Activated T-cell treated with anti-CD3 and anti-CD28 coated beads for 1 hour (primary cell): ENCODE results near the gene FBXO40.
A peak's percentile ranks its signal among the peaks of the same experiment; 100 is the strongest.
"Not testable (repeated sequence)": the region's sequence is repeated elsewhere in the genome, so short reads cannot be mapped to it uniquely, and the experiment has no call there.

ENCODE experiments used
- DNase-seq: peaks from one replicate; pipeline ENCODE4 v3.0.0-alpha.2; 2020; ENCODE audit warnings: low read depth

The FBXO40 gene, protein sequence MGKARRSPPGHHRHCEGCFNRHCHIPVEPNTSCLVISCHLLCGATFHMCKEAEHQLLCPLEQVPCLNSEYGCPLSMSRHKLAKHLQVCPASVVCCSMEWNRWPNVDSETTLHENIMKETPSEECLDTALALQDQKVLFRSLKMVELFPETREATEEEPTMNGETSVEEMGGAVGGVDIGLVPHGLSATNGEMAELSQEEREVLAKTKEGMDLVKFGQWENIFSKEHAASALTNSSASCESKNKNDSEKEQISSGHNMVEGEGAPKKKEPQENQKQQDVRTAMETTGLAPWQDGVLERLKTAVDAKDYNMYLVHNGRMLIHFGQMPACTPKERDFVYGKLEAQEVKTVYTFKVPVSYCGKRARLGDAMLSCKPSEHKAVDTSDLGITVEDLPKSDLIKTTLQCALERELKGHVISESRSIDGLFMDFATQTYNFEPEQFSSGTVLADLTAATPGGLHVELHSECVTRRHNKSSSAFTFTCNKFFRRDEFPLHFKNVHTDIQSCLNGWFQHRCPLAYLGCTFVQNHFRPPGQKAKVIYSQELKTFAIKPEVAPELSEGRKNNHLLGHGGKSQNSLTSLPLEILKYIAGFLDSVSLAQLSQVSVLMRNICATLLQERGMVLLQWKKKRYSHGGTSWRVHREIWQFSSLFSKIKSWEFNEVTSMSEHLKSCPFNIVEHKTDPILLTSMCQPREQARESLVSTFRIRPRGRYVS

DNA sequence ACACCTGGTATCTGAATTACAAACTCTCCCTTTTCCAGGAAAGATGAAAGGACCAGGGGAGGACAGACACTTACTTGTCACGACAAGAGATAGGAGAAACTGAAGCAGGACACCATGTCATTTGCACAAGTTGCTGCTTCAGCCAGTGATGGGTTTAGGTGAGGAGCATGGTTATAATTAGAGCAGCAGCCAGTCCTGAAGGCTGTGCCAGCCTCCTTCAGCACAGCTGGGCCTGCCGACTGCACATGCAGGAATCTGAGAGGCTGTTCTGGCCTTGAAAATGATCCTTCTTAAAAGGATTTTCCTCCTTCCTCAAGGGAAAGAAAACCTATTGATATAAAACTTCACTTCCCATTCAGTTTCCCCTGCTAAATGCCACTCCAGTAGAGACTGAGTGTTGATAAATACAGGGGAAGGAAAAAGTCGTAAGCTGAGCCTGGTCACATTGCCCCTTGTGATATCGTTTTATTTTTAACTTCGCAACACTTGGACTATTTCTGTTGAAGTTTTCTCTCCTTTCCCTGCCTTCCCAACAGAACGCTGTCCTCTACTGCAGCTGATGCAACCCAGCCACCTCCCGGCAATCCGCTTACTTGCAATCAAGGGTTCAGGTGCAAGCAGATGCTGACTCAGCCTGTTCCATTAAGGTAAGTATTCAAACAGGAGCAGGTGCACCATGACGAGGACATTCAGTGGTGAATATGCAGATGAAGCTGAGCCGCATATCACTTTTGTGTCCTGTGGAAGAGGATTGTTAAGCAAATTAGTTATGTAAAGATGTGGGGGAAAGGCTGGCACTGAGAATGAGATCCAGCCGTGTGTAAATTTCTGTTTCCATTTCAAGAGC lies at the start of gene FBXO40:
Gene FBXO40, plus strand, starts transcription at position 524 of the 847 bp plus-strand sequence. CDS start 27,197 bp downstream, outside the sequence.
- DNase-seq: no peak

DNA sequence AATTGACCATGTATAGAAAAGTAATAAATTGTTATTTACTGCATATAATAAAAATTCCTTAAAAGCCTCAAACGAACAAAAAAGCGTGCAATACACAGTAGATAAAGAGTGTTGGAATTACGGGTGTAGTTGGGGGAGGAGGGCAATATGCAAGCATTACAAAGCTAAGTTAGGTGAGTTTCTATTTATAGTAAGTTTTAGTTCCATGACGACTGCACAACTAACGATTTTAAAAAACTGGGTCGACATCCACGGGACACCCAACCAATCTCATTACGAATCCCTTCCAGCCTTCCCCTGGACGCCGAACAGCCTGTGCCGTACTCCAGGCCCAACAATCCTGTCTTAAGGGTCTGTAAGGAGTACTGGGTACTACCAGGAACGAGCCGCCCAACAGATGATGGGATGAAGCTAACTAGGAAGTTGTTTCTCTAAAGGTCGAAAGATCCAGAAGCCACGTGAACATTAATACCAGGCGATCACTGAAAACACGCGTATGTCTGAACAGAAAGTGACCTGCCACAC lies 48.1 kb upstream of the FBXO40 start:
- DNase-seq: no peak

DNA sequence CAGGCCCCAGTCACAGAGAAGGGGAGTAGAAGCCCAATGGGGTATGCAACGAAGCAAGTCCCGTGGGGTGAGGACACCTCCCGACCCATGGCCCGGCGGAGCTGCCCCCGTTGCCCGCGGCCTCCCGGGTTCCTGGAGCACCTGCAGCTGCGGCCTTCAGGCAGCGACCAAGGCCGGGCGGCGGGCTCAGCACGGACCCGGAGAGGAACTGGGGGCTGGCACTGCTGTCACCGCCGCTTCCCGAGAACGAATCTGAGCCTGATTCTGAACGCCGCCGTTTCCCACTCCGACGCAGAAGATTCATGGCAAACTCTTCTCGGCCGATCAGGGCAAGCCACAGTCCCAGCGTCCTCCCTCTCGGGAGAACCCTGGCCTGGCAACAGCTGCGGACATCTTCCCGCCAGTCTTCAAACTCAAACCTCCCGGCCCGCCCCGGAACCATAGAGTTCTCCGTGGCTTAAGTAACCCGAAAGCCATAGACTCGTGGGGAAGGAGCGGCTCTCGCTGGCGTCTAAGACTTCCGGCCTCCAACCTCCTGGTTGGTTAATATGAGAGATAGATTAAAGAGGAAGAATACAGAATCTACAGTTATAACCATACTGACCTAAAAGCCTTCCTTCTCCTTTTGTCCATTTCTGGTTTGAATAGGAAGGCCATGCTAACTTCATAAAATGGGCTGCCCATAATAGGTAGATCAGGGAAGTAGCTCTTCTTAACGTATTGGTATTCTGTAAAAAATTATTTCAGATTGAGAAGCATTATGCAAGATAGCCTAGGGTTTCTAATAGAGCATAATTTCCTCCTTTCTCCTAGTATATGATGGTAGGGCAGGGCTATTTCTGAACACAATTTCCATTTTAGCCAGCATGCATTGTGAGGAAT lies 47.4 kb upstream of the FBXO40 start, which contains the start of gene POLQ:
Gene POLQ, minus strand, starts transcription at position 415 of the 882 bp plus-strand sequence. Its CDS starts 111 bp downstream, at position 304.
- peak; percentile 75 for DNase-seq

DNA sequence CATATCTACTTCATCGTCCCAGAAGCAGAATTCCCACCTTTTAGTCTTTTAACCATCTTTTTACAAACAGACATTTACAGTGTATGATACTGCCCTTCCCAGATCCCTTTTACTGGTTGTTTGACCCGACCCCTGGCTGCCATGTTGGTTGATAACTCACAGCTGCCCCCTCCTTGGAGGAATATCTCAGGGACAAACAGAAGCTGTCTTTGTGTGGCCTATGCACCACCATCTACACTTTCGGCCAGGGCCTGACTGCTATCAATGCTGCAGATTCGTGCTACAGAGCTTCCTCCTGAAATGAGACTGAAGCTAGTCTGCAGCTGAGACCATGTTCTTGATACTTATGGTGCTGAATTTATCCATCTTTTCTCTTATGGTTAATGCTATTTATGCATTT lies 40.8 kb upstream of the FBXO40 start:
- DNase-seq: no peak

DNA sequence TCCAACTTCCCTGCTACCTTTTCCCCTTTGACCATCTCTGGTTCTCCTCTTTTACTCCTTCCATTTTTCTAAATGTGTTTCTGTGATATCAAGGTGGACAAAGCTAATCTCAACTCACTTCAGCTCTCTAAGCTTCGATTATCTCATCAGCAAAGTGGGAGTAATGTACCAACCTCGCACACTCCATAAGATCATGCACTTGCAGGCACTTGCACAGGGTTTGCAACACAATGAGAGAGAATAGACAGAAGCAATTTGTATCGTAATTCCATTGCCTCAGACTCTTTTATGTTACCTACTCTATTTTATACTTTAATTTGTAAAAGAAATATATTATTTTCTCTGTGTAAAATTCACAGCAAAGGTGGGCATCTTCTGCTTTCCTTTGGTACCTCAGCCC lies 40.4 kb upstream of the FBXO40 start:
- DNase-seq: no peak

DNA sequence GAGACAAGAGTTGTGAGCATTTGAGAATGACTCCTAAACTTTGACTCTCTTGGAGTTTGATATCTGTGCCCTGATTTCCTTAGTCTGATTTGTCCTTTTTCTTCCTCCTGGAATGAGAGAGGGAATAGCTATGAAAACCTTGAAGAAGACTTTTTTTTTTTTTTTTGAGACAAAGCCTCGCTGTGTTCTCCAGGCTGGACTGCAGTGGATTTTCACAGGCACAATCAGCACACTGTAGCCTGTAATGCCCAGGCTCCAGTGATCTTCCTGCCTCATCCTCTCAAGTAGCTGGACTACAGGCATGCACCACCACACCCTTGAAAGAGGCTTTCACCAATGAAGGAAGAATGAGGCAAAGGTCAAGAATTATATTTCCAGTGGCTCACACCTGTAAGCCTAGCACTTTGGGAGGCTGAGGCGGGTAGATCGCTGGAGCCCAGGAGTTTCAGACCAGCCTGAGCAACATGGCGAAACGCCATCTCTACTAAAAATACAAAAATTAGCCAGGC lies 35.7 kb upstream of the FBXO40 start:
- DNase-seq: no peak

DNA sequence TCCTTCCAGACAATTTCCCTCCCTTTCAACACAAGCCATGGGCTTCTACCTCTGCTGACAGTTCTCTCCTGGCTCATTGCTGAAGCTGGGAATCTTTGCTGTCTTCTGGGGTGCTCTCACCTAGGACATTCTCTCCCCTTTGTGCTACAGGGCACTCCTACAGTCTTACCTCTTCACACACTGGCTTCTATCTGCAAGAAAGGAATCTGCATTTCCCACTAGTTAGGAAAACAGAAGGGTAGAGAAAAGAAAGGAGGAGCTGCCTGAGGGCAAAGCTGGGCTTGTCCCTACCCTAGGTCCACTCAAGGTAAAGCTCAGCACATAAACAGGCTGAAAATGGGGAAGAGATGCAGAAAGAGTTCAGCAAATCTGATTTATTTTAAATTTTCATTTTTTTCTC lies 31.0 kb upstream of the FBXO40 start:
- no peak for DNase-seq

DNA sequence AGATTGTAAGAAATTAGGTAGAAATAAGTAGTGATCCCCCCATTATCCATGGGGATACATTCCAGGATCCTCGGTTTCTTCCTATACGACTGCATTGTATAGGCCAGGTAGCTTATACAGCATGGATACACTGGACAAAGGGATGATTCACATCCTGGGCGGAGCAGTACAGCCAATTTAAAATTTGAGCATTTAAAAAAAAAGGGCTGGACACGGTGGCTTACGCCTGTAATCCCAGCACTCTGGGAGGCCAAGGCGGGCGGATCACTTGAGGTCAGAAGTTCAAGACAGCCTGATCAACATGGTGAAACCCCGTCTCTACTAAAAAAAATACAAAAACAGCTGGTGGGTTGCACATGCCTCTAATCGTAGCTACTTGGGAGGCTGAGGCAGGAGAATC lies 26.4 kb upstream of the FBXO40 start:
- DNase-seq: no peak

DNA sequence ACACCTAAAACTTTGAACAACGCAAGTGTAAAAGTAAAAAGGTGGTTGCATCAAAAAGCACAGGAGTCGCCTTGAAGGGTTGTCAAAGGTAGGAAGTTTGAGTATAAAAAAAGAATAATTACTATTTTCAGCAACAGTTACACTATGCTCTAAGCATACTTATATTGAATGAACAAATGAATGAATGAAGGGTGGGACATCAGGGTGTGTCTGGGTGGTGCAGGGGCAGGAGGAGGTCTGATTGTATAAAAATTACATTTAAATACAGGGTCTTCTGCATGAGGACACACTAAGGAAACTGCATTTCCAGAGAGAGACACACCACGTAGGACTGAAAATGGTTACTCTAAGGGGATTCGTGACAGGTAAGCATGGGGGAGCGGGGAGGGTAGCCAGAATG lies 25.5 kb upstream of the FBXO40 start, which contains the start of gene ARGFX:
Gene ARGFX, plus strand, starts transcription at position 301 of the 400 bp plus-strand sequence. CDS start 2,765 bp downstream, outside the sequence.
- DNase-seq: no peak

DNA sequence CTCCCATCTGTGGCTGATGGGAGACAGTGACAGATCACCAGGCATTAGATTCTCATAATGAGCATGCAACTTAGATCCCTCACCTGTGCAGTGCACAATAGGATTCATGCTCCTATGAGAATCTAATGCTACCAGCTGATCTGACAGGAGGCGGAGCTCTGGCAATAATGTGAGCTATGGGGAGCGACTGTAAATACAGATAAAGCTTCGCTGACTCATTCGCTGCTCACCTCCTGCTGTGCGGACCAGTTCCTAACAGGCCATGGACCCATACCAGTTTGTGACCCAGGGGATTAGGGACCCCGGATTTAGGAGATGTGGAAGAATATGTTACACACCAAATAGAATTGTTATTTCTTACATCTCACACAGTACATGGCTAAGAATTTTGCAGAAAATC lies 18.7 kb upstream of the FBXO40 start:
- DNase-seq: no peak

DNA sequence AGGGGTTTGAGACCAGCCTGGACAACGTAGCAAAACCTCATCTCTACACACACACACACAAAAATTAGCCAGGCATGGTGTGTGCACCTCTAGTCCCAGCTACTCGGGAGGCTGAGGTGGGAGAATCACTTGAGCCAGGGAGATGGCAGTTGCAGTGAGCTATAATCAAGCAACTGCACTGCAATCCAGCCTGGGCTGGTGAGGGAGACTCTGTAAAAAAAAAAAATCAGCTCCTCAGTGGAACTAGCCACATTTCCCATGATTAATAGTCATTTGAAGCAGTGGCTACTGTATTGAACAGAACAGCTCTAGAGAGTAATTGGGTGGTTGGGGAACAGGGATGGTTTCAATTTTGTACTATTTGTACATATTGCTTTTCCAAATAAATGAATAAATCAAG lies 11.5 kb upstream of the FBXO40 start:
- no peak for DNase-seq

DNA sequence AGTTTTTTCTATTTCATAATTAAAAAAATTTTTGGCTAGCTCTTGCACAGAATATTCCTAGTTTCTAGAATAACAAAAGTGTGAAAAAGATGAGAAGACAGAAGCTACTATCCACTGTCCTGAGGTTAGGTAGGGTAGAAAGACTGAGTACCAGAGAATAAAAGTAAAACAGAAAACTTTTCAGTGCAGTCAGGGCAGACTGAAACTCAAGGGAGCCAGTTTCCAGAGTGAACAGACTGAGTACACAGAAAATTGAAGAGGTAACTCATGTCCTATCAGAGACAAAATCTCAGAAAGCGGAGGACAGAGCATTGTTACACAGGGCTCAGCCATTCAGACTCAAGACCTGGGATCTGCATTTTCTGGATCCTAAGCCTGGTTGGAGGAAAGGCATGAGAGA lies 8.8 kb upstream of the FBXO40 start:
- no peak for DNase-seq

DNA sequence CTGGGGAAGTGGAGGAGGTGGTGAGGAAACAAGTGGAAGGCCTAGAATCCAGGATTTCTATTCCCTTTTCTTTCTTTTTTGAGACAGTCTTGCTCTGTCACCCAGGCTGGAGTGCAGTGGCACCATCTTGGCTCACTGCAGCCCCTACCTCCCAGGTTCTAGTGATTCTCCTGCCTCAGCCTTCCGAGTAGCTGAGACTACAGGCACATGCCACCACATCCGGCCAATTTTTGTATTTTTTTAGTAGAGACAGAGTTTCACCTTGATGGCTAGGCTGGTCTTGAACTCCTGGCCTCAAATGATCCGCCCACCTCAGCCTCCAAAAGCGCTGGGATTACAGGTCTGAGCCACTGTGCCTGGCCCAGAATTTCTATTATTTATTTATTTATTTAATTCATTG lies 627 bp downstream of the FBXO40 start:
- not testable (repeated sequence) for DNase-seq

DNA sequence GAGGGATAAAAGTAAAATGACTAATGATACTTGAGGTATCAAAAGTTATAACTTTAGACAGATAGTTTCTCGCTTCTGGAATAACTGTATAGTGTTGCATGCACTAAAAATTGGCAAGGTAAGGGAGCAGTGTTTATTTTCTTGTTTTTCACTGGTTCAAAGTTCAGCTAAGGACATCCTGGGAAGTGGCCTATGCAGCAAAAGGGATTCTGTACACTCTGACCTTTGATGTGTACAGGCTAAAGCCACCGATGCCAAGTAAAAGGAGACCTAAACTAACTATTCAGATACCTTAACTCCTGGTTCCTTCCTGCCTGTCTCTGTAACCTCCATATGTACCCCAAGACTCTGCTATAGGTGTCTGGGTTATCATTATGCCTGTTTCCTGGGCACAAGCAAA lies 1.7 kb downstream of the FBXO40 start:
- no peak for DNase-seq

DNA sequence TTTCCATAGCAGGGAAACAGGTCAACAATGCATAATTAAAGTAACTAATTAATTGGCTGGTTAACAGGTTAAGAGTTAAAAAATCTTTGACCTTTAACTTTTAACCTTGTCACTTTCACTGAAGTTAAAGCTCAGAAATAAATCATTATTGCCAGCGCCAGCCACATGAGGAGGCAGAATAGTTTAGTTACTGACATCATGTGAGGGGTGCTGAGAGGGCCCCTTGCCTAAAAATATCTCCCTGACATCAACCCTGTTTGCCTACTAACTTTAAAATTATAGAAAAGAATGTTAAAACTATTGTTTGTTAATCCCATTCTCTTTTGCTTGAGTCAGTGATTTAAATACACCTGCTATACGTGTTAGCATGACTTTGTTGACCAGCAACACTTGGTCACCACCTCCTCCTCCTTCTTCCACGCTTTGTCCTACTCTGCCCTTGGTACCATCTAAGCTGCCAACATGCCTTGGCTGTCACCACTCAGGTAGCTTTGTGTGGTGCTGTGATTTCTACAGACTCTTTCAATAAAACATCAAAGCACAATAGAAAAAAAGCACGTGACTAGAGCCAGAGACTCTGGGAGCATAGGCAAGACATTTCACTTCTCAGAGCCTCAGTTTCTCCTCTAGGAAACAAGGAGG lies 2.7 kb downstream of the FBXO40 start:
- DNase-seq: no peak

DNA sequence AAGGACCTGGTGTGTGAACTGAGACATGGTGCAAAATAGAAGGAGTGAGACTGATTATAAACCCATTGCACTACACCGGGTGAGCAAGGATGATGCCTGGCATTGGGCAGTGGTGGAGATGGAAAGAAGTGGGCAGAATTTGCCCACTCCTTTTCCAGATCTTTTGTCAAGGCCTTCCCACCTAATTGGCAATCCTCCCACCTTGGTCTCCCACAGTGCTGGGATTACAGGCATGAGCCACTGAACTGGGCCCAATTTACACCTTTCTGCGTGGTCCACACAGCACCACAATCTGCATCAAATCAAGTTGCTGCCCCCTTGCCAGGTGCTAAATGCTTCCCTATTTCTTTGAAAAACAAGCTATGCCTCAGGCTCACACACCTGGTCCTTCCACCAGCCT lies 5.4 kb downstream of the FBXO40 start:
- no peak for DNase-seq

DNA sequence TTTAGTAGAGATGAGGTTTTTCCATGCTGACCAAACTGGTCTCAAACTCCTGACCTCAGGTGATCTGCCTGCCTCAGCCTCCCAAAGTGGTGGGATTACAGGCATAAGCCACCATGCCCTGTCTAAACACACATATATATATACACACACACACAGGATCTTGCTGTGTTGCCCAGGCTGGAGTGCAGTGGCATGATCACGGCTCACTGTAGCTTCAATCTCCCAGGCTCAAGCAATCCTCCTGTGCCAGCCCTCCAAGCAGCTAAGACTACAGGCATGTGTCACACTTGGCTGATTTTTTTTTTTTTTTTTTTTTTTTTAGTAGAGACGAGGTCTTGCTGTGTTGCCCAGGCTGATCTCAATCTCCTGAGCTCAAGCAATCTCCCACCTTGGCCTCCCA lies 6.7 kb downstream of the FBXO40 start:
- DNase-seq: not testable (repeated sequence)

DNA sequence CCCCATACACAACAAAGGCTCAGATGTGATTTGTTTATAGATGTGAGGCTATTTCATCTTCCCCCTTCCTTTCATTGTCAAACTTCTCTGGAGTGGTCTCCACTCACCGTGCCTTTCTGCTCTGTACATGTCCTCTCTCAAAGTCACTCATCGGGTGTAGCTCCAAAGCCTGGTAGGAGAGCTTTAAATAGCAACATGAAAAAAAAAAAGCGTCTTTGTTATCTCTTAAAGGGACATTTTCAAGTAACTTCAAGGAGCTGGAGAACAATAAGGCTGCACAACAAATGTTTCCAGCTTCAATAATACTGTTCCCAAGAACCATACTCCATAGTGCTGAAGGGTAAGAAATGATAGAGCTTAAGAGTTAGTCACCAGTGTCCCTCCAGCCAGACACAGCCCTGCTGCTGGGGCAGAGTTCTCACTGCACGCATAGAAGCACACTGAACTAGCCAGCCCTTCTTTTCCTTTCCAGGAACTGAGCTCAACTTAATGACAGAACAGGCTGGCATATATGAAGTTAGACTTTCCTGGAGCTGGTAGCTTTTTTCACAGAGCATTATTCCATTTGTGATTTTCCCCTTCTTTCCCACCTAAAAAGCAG lies 8.1 kb downstream of the FBXO40 start:
- DNase-seq: no peak

DNA sequence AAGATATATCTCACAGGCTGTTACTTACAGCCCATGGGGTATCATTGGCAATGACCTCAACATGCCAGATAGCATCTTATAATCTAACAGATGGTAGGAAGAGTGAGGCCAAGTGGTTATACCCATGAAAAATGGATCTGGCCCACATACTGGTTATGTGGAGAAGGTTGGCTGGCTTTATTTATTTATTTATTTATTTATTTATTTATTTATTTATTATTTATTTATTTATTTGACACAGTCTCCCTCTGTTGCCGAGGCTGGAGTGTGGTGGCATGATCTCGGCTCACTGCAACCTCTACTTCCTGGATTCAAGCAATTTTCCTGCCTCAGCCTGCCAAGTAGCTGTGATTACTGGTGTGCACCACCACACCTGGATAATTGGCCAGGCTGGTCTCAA lies 11.6 kb downstream of the FBXO40 start:
- no peak for DNase-seq

DNA sequence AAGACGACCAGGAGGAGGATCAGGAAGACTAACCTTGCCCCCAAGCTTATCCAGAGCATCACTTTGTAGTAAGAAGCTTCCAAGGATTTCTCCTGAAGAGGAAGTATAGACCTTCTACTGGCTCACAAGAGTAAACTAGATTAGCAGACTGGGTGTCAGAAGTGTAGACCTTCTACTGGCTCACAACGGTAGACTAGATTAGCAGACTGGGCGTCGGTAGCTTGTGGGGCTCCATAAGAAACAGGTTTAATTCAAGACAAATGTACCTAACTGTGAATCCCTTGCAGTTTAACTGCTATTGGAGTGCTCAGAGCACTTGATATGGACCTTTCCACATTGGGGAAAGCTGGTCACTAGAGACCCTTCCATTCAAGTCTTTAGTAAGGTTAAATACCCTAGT lies 12.9 kb downstream of the FBXO40 start:
- no peak for DNase-seq
